ENCODE measurements around the gene TRIM8. TPM values are rescaled to one million over a fixed set of nuclear protein-coding genes. Genes with fewer than 3 reads are reported as not detected.

Gene TRIM8
- total and polyA plus RNA-seq, 2 of the 8 experiments (the other 6 are each of a cell fraction or from before 2014, with no cell fraction given) = 24.9 to 38.8 TPM

DNA sequence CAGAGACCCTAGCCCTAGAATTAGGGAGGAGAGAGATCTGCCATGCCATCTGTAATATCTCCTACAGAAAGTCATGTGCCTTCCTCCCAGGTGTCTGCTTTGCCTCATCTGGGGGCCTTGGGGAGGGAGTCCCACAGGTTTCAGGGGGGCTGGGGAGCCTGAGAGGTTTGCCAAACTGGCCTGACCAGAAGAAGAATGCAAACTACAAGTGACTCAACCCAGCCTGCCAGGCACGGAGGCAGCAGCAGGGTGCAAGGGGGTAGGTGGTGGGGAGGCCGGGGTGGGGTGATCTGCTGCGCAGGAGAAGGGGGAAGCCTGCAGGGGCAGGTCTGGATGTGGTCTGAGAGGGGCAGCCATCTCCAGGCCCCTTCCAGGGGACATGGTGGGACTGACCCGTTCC lies 9.6 kb upstream of the TRIM8 start:
- Histone ChIP-seq H2AK5ac (ENCODE audit: low read depth, low read length) (0 out of 2 replicates have a peak overlapping the region, but pooled peaks have one; percentile 26), H3K18ac (ENCODE audit: extremely low read depth, low read length) (peak overlapping the region; percentile 48; the same call in 1 of the 2 replicates), H3K23ac (ENCODE audit: insufficient read length) (no peak overlapping the region), H3K4me1 (replicated peaks in 1 of 4; ENCODE audit: control insufficient read depth in 3 of 4, insufficient read depth in 4 of 4, low read length in 3 of 4) (peaks cover 6 to 37% (median 22%) of the 10 kb centered on the region in 4 experiments), H3K4ac (replicated peaks; ENCODE audit: insufficient read length, low read depth, low read length) (no peak overlapping the region), H2BK12ac (ENCODE audit: low read depth, low read length) (peak overlapping the region; percentile 27; the same call in 1 of the 2 replicates), H3K56ac (replicated peaks; ENCODE audit: insufficient read length, low read depth, low read length) (no peak overlapping the region), H3K79me2 (ENCODE audit: control insufficient read depth in 1 of 2, insufficient read depth in 2 of 2, low read length in 2 of 2) (no peaks in the 10 kb centered on the region), H4K91ac (replicated peaks; ENCODE audit: insufficient read length, low read length) (peak overlapping the region; percentile 16), H2BK20ac (ENCODE audit: low read length) (no peak overlapping the region), H4K8ac (ENCODE audit: extremely low read depth, insufficient read depth, low read length) (no peak overlapping the region; the same call in 1 of the 2 replicates), H2BK15ac (ENCODE audit: low read length) (no peak overlapping the region), H3K9ac (replicated peaks in 1 of 4; ENCODE audit: extremely low read depth in 1 of 4, low read depth in 3 of 4, low read length in 3 of 4) (no peak overlapping the region), H3K27ac (ENCODE audit: low read depth, low read length) (no peak overlapping the region), H3K9me3 (ENCODE audit: insufficient read depth in 2 of 2, low read depth in 1 of 2, low read length in 1 of 2) (no peaks in the 10 kb centered on the region), H4K5ac (ENCODE audit: insufficient read length, low read depth, low read length) (no peak overlapping the region), H2BK5ac (ENCODE audit: low read depth, low read length) (no peak overlapping the region), H2AFZ (ENCODE audit: low read length) (no peak overlapping the region), H3K4me2 (ENCODE audit: insufficient read depth in 1 of 2, low read depth in 2 of 2, low read length in 2 of 2) (peak overlapping the region in 1 of 2 experiments; percentile 5; a peak in 2 of 4 replicates), H3K36me3 (ENCODE audit: control insufficient read depth in 2 of 4, insufficient read depth in 4 of 4, low read length in 3 of 4) (no peaks in the 10 kb centered on the region; a peak in 1 of 8 replicates), H4K20me1 (replicated peaks in 1 of 2; ENCODE audit: control insufficient read depth in 1 of 2, insufficient read depth in 2 of 2, low read length in 2 of 2) (no peaks in the 10 kb centered on the region), H3K27me3 (replicated peaks in 1 of 4; ENCODE audit: control insufficient read depth in 3 of 4, extremely low read depth in 1 of 4, insufficient read depth in 3 of 4, low read length in 3 of 4) (no peaks in the 10 kb centered on the region), H3K14ac (ENCODE audit: insufficient read length) (no peak overlapping the region), H2BK120ac (replicated peaks; ENCODE audit: low read depth, low read length) (no peak overlapping the region), H3K79me1 (ENCODE audit: low read depth, low read length) (no peaks in the 10 kb centered on the region), H3K23me2 (ENCODE audit: low read depth, low read length) (no peaks in the 10 kb centered on the region), H3K4me3 (ENCODE audit: extremely low read depth in 1 of 4, insufficient read depth in 2 of 4, low read depth in 3 of 4, low read length in 4 of 4) (no peak overlapping the region)
- FAIRE-seq (no peak), DNase-seq (ENCODE audit: low read depth in 1 of 2, low spot score in 2 of 2) (no peak)
- POLR2A ChIA-PET (ENCODE audit: partially characterized antibody) = interaction anchor here (0.8 kb wide), 1 partner anchor 15 kb away, joined by 4 read pairs; no protein-coding TSS in a partner anchor
- CTCF ChIA-PET (ENCODE audit: partially characterized antibody) = interaction anchor here (1.4 to 14.3 kb wide), 3 partner anchors 8 to 27 kb away, joined by 4 to 160 read pairs (median 4); no protein-coding TSS in a partner anchor
- whole genome bisulfite sequencing, 2 experiments (ENCODE audit: extremely low coverage in 1 of 2, insufficient coverage in 1 of 2, insufficient read length in 1 of 2, insufficient replicate concordance in 2 of 2, low coverage in 1 of 2, low lambda C conversion rate in 2 of 2, missing lambda C conversion rate in 1 of 2) = 51% methylated on average over 2 of the region's 4 CpGs; no CpG with 5 or more reads in 1 of the 2 experiments
- no peak for TF ChIP-seq CHD2 (IDR thresholded peaks at IDR 0.05; ENCODE audit: low read length)
- no peak for TF ChIP-seq JUND (IDR thresholded peaks at IDR 0.05; ENCODE audit: low read length)
- TF ChIP-seq TEAD4 (IDR thresholded peaks at IDR 0.05; ENCODE audit: low read depth, low read length) = no peak
- no peak for TF ChIP-seq ZNF274 (IDR thresholded peaks at IDR 0.05; ENCODE audit: borderline replicate concordance, extremely low read depth, low read length)
- TF ChIP-seq CHD1 (IDR thresholded peaks at IDR 0.05; ENCODE audit: low read depth, low read length) = no peak
- no peak for TF ChIP-seq SUZ12 (IDR thresholded peaks at IDR 0.05; ENCODE audit: low read length)
- no peak for TF ChIP-seq SAP30 (IDR thresholded peaks at IDR 0.05; ENCODE audit: insufficient read depth, insufficient replicate concordance, low read length)
- TF ChIP-seq, protein P1, sequence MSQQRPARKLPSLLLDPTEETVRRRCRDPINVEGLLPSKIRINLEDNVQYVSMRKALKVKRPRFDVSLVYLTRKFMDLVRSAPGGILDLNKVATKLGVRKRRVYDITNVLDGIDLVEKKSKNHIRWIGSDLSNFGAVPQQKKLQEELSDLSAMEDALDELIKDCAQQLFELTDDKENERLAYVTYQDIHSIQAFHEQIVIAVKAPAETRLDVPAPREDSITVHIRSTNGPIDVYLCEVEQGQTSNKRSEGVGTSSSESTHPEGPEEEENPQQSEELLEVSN (IDR thresholded peaks at IDR 0.05) = no peak
- TF ChIP-seq NANOG (IDR thresholded peaks at IDR 0.05; ENCODE audit: insufficient read depth, low read depth, low read length, poor library complexity, severe bottlenecking) = no peak
- TF ChIP-seq, protein P2, sequence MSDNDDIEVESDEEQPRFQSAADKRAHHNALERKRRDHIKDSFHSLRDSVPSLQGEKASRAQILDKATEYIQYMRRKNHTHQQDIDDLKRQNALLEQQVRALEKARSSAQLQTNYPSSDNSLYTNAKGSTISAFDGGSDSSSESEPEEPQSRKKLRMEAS (IDR thresholded peaks at IDR 0.05) = no peak
- no peak for TF ChIP-seq RBBP5 (IDR thresholded peaks at IDR 0.05; ENCODE audit: borderline replicate concordance, low read depth, low read length)
- TF ChIP-seq POU5F1 (IDR thresholded peaks at IDR 0.05; ENCODE audit: low read depth, low read length) = no peak
- no peak for TF ChIP-seq SP1 (IDR thresholded peaks at IDR 0.05; ENCODE audit: low read depth, low read length)
